MM.1S (cell line): Measurements from ENCODE around the gene ISCA1.
"Not testable (repeated sequence)": the region's sequence is repeated elsewhere in the genome, so short reads cannot be mapped to it uniquely, and the experiment has no call there.

Experiments
- DNase-seq: peaks from one replicate; pipeline ENCODE4 v3.0.0-alpha.2; 2015
- H2AFZ ChIP-seq: fragments of 300-600 bp; sonication (generic); 2 replicates; pipeline ENCODE4 v1.6.0; 2016; ENCODE audit warnings: antibody characterized with exemption, low read length
- H3F3A ChIP-seq: fragments of 300-600 bp; sonication (generic); 2 replicates; pipeline ENCODE4 v1.6.1; 2016; ENCODE audit warnings: mild to moderate bottlenecking, antibody characterized with exemption, low read length, moderate library complexity, mixed read lengths; ENCODE audit not compliant: insufficient read depth
- H3K27ac ChIP-seq: fragments of 300-600 bp; sonication (generic); 2 replicates; pipeline ENCODE4 v1.5.1; 2016; ENCODE audit warnings: mild to moderate bottlenecking, low read length
- H3K27me3 ChIP-seq: fragments of 300-600 bp; sonication (generic); replicated peaks from 2 replicates; pipeline ENCODE4 v1.6.0; 2016; ENCODE audit warnings: low read length; ENCODE audit not compliant: insufficient read depth
- H3K36me3 ChIP-seq: fragments of 300-600 bp; sonication (generic); replicated peaks from 2 replicates; pipeline ENCODE4 v1.6.1; 2016; ENCODE audit warnings: mild to moderate bottlenecking, low read length, mixed read lengths; ENCODE audit not compliant: insufficient read depth
- H3K4me1 ChIP-seq: fragments of 300-600 bp; sonication (generic); 2 replicates; pipeline ENCODE4 v1.6.1; 2016; ENCODE audit warnings: low read length, mixed read lengths
- H3K4me2 ChIP-seq: fragments of 300-600 bp; sonication (generic); 2 replicates; pipeline ENCODE4 v1.6.0; 2016; ENCODE audit warnings: low read depth, low read length
- H3K4me3 ChIP-seq: fragments of 300-600 bp; sonication (generic); 2 replicates; pipeline ENCODE4 v1.5.1; 2016; ENCODE audit warnings: low read length, mixed read lengths
- H3K79me2 ChIP-seq: fragments of 300-600 bp; sonication (generic); 2 replicates; pipeline ENCODE4 v1.6.1; 2016; ENCODE audit warnings: mixed run types, low read length, mixed read lengths
- H3K9ac ChIP-seq: fragments of 300-600 bp; sonication (generic); 2 replicates; pipeline ENCODE4 v1.6.1; 2016; ENCODE audit warnings: low read length, mixed read lengths
- H3K9me2 ChIP-seq: fragments of 300-600 bp; sonication (generic); replicated peaks from 2 replicates; pipeline ENCODE4 v1.6.1; 2016; ENCODE audit warnings: mild to moderate bottlenecking, low read length, mixed read lengths; ENCODE audit not compliant: insufficient read depth
- H3K9me3 ChIP-seq: fragments of 300-600 bp; sonication (generic); replicated peaks from 2 replicates; pipeline ENCODE4 v1.6.1; 2016; ENCODE audit warnings: mild to moderate bottlenecking, low read length, mixed read lengths; ENCODE audit not compliant: insufficient read depth
- H4K20me1 ChIP-seq: fragments of 300-600 bp; sonication (generic); 2 replicates; pipeline ENCODE4 v1.6.1; 2016; ENCODE audit warnings: mild to moderate bottlenecking, low read length, moderate library complexity, mixed read lengths; ENCODE audit not compliant: insufficient read depth
- CTCF ChIP-seq: fragments of 300-600 bp; sonication (generic); IDR thresholded peaks from 2 replicates; pipeline ENCODE4 v1.5.1; 2016; ENCODE audit warnings: antibody characterized with exemption, low read length, mixed read lengths
- EZH2 ChIP-seq: fragments of 300-600 bp; sonication (generic); optimal IDR thresholded peaks from 2 replicates; pipeline ENCODE3; 2017; ENCODE audit warnings: low read depth, mild to moderate bottlenecking, antibody characterized with exemption, low read length, mixed read lengths
- EZH2phosphoT487 ChIP-seq: fragments of 300-600 bp; sonication (generic); IDR thresholded peaks from 2 replicates; pipeline ENCODE4 v1.6.1; 2018; ENCODE audit warnings: antibody characterized with exemption, low read length

The ISCA1 gene

GRCh38 chr9:86318187-86318586, 35.8 kb upstream of the ISCA1 start:
- no peak overlapping the region for H3K27ac ChIP-seq
- TF ChIP-seq EZH2 (no peak), CTCF (no peak)
- no peaks in the 10 kb centered on the region for H3K27me3 ChIP-seq
- no peaks in the 10 kb centered on the region for H3K9me2 ChIP-seq
- no peak overlapping the region for H2AFZ ChIP-seq
- H4K20me1 ChIP-seq, result no peaks in the 10 kb centered on the region
- H3K36me3 ChIP-seq, result peaks cover 28% of the 10 kb centered on the region
- H3K9ac ChIP-seq, result no peak overlapping the region
- H3K79me2 ChIP-seq, result peaks cover 3% of the 10 kb centered on the region; the same call in 1 of the 2 replicates
- DNase-seq, result no peak
- peaks cover 5% of the 10 kb centered on the region; the same call in 1 of the 2 replicates for H3F3A ChIP-seq
- H3K4me2 ChIP-seq, result no peak overlapping the region
- H3K4me1 ChIP-seq, result peaks cover 6% of the 10 kb centered on the region; the same call in 1 of the 2 replicates
- H3K9me3 ChIP-seq, result no peaks in the 10 kb centered on the region
- no peak overlapping the region for H3K4me3 ChIP-seq

- no peak for DNase-seq
- no peak overlapping the region for H3K4me2 ChIP-seq
- no peaks in the 10 kb centered on the region for H4K20me1 ChIP-seq
- TF ChIP-seq CTCF (no peak), EZH2 (no peak), EZH2phosphoT487 (no peak)
- H3K9me2 ChIP-seq, result no peaks in the 10 kb centered on the region
- H3K27ac ChIP-seq, result no peak overlapping the region
- no peak overlapping the region for H2AFZ ChIP-seq
- peaks cover 19% of the 10 kb centered on the region; the same call in 1 of the 2 replicates for H3K36me3 ChIP-seq
- H3K9me3 ChIP-seq, result no peaks in the 10 kb centered on the region
- peaks cover 6% of the 10 kb centered on the region; the same call in 1 of the 2 replicates for H3K4me1 ChIP-seq
- H3K9ac ChIP-seq, result no peak overlapping the region
- no peak overlapping the region for H3K4me3 ChIP-seq
- no peaks in the 10 kb centered on the region for H3K27me3 ChIP-seq
- peaks cover 5% of the 10 kb centered on the region; the same call in 1 of the 2 replicates for H3F3A ChIP-seq
- H3K79me2 ChIP-seq, result peaks cover 3% of the 10 kb centered on the region; the same call in 1 of the 2 replicates
These were observed 32.7 kb upstream of the ISCA1 start for GRCh38 chr9:86315078-86315477.

GRCh38 chr9:86312959-86313358, 30.6 kb upstream of the ISCA1 start:
- not testable (repeated sequence) for H4K20me1 ChIP-seq, H2AFZ ChIP-seq, H3F3A ChIP-seq, DNase-seq, H3K79me2 ChIP-seq, H3K4me3 ChIP-seq, H3K27me3 ChIP-seq, H3K9me3 ChIP-seq, H3K4me1 ChIP-seq, H3K9me2 ChIP-seq, H3K9ac ChIP-seq, H3K36me3 ChIP-seq, H3K4me2 ChIP-seq, H3K27ac ChIP-seq

- Histone ChIP-seq H2AFZ (no peak overlapping the region), H3K4me1 (peaks cover 9% of the 10 kb centered on the region; the same call in 1 of the 2 replicates), H3K79me2 (0 out of 2 replicates have a peak, but pooled peaks cover 2% of the 10 kb centered on the region), H3K4me2 (no peak overlapping the region), H3K9ac (no peak overlapping the region), H3K9me3 (no peaks in the 10 kb centered on the region), H3K27ac (no peak overlapping the region), H3K36me3 (peaks cover 4% of the 10 kb centered on the region; the same call in 1 of the 2 replicates), H3K9me2 (no peaks in the 10 kb centered on the region), H4K20me1 (no peaks in the 10 kb centered on the region), H3K4me3 (no peak overlapping the region), H3F3A (no peaks in the 10 kb centered on the region), H3K27me3 (no peaks in the 10 kb centered on the region)
- TF ChIP-seq EZH2phosphoT487 (no peak), EZH2 (no peak), CTCF (no peak)
- no peak for DNase-seq
These were observed 26.3 kb upstream of the ISCA1 start for GRCh38 chr9:86308687-86309086.
